Natural killer cell (primary cell): Measurements from ENCODE around the gene COX14. TPM values are rescaled to one million over a fixed set of nuclear protein-coding genes. Genes with fewer than 3 reads are reported as not detected.

Experiments used
- ATAC-seq, 3 donors: fragments of 150-1000 bp in 2 of 3; fragments of 200-7000 bp in 1 of 3; cut with Tn5 transposase; 1 replicate in 1 of 3; 2 replicates in 2 of 3; pipeline ENCODE4 v1.10.0; 2021; ENCODE audit warnings: mild to moderate bottlenecking in 2 of 3, moderate library complexity in 2 of 3
- DNase-seq, 2 donors: peaks; one replicate each; pipeline versions ENCODE4 v3.0.0 to v3.0.0-alpha.2; 2013 to 2021; ENCODE audit warnings: mixed read lengths in 1 of 2
- H3K27ac ChIP-seq: one replicate; pipeline ENCODE4 v1.5.1; 2013; ENCODE audit warnings: mild to moderate bottlenecking, low read length
- H3K27me3 ChIP-seq: one replicate; pipeline ENCODE4 v1.6.1; 2013; ENCODE audit warnings: low read length; ENCODE audit not compliant: control insufficient read depth, insufficient read depth
- H3K36me3 ChIP-seq: one replicate; pipeline ENCODE4 v1.6.1; 2013; ENCODE audit warnings: low read length; ENCODE audit not compliant: control insufficient read depth, insufficient read depth
- H3K4me1 ChIP-seq: one replicate; pipeline ENCODE4 v1.6.1; 2013; ENCODE audit warnings: low read length; ENCODE audit not compliant: control insufficient read depth, insufficient read depth
- H3K4me3 ChIP-seq: one replicate; pipeline ENCODE4 v1.5.1; 2013; ENCODE audit warnings: low read length
- H3K9me3 ChIP-seq: one replicate; pipeline ENCODE4 v1.6.1; 2013; ENCODE audit warnings: low read length; ENCODE audit not compliant: control insufficient read depth, insufficient read depth
- H3K27ac Mint-ChIP-seq, 2 donors: one replicate each; pipeline ENCODE4 v1.8.0; 2022; ENCODE audit warnings: mild to moderate bottlenecking in 2 of 2, mixed read lengths in 2 of 2, moderate library complexity in 1 of 2
- H3K27me3 Mint-ChIP-seq, 2 donors: one replicate each; pipeline ENCODE4 v1.8.0; 2022; ENCODE audit warnings: low read depth in 2 of 2, mixed read lengths in 2 of 2
- H3K36me3 Mint-ChIP-seq: one replicate; pipeline ENCODE4 v1.8.0; 2022; ENCODE audit warnings: mixed read lengths
- H3K4me1 Mint-ChIP-seq, 2 donors: one replicate each; pipeline ENCODE4 v1.8.0; 2022; ENCODE audit warnings: mixed read lengths in 2 of 2
- H3K4me3 Mint-ChIP-seq: one replicate; pipeline ENCODE4 v1.8.0; 2022; ENCODE audit warnings: mild to moderate bottlenecking, moderate library complexity, mixed read lengths
- H3K9me3 Mint-ChIP-seq, 2 donors: one replicate each; pipeline ENCODE4 v1.8.0; 2022; ENCODE audit warnings: mixed read lengths in 2 of 2
- WGBS: methylation state at CpG from one replicate; pipeline ENCODE4 v1.1.7; 2013; ENCODE audit warnings: missing lambda C conversion rate; ENCODE audit not compliant: insufficient coverage; 5-methylcytosine and 5-hydroxymethylcytosine counted together
- intact Hi-C: fragments of 100-400 bp; cut with micrococcal nuclease; formaldehyde crosslinking; loops from one replicate; pipeline ENCODE4 v1.14.2; 2022
- total RNA-seq, 4 donors: library from RNA; stranded (reverse); fragments of 120-200 nt in 1 of 4; gene quantifications; one replicate each; pipeline versions ENCODE4 v1.2.3 to v1.2.4, GENCODE V29; 2013 to 2022
- TF ChIP-seq, protein P1 (sequence below): fragments of 200-600 bp; IDR thresholded peaks from one replicate; pipeline ENCODE4 v1.8.0; 2022; ENCODE audit warnings: antibody characterized with exemption

COX14 gene
- total RNA-seq, 3 donors from 2014 or later (not counting 1 experiment from before 2014, with no cell fraction given), result 32.8 to 42.6 (median 36.7) TPM

DNA sequence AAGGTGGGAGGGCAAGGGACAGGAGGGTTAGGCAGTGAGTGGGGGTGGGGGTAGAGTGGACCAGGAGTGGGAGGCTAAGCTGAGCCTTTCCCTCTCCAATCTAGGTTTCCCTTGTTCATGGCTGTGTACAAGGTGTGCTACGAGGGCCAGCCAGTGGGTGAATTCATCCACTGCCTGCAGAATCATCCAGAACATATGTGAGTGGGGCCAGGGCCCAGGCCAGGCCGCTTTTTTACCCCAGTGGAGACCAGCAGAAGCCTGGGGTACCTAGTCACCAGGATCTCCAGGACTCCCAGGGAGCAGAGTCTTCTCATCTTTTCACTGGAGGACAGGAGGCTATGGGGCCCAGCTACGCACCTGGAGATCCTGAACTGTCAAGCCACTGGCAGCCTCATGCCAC lies 2.7 kb upstream of the COX14 start:
- ATAC-seq (no peak), DNase-seq (no peak)
- H3K36me3 ChIP-seq, result no peaks in the 10 kb centered on the region
- peaks cover 31% of the 10 kb centered on the region for H3K4me1 ChIP-seq
- no peaks in the 10 kb centered on the region for H3K9me3 ChIP-seq
- peaks cover 16 to 17% of the 10 kb centered on the region in 2 donors for H3K4me1 Mint-ChIP-seq
- TF ChIP-seq, protein P1, sequence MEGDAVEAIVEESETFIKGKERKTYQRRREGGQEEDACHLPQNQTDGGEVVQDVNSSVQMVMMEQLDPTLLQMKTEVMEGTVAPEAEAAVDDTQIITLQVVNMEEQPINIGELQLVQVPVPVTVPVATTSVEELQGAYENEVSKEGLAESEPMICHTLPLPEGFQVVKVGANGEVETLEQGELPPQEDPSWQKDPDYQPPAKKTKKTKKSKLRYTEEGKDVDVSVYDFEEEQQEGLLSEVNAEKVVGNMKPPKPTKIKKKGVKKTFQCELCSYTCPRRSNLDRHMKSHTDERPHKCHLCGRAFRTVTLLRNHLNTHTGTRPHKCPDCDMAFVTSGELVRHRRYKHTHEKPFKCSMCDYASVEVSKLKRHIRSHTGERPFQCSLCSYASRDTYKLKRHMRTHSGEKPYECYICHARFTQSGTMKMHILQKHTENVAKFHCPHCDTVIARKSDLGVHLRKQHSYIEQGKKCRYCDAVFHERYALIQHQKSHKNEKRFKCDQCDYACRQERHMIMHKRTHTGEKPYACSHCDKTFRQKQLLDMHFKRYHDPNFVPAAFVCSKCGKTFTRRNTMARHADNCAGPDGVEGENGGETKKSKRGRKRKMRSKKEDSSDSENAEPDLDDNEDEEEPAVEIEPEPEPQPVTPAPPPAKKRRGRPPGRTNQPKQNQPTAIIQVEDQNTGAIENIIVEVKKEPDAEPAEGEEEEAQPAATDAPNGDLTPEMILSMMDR, result no peak
- H3K27me3 Mint-ChIP-seq, result peaks cover 0 to 3% of the 10 kb centered on the region in 2 donors
- intact Hi-C loops, result no loop called here
- H3K27ac ChIP-seq, result no peak overlapping the region
- H3K27ac Mint-ChIP-seq, result no peak overlapping the region
- 89% methylated on average over 3 of the region's 3 CpGs for WGBS
- H3K9me3 Mint-ChIP-seq, result no peaks in the 10 kb centered on the region
- no peak overlapping the region for H3K4me3 ChIP-seq
- H3K27me3 ChIP-seq, result no peaks in the 10 kb centered on the region
- H3K4me3 Mint-ChIP-seq, result no peak overlapping the region
- H3K36me3 Mint-ChIP-seq, result no peaks in the 10 kb centered on the region

DNA sequence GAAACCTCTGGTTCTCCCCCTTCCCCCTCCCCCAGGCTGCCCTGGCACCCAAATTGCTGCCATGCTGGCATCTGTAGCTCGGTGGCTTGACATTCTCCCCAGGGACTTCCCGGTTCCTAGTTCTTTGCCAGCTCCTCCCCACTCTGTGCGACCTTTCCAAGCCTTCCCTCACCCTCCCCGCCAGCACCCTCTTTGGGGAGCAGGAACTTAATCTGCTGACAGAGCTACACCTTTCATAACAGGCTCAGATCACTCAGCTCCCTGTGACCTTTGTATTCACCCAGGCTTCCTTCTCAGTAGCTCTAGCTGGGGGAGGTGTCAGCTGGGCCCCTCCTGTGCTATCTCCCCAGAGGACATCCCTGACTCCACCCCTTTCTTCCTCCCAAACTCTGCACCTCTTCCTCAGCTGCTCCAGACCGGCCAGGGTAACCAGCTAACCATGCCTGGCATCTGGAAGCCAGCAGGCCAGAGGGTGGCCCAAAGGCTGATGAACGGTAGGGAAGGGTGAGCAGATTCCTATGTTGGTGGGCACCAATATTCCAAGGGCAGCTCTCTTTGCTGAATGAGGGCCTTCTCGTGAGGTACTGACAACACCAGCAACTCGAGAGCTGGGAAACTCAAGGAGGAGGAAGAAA lies 1.8 kb upstream of the COX14 start:
- no peaks in the 10 kb centered on the region for H3K9me3 Mint-ChIP-seq
- H3K27me3 Mint-ChIP-seq, result peaks cover 0 to 3% of the 10 kb centered on the region in 2 donors
- H3K27ac Mint-ChIP-seq, result no peak overlapping the region
- TF ChIP-seq, protein P1, result no peak
- H3K4me3 ChIP-seq, result no peak overlapping the region
- no peaks in the 10 kb centered on the region for H3K9me3 ChIP-seq
- H3K4me3 Mint-ChIP-seq, result peak overlapping the region; percentile 41
- peak overlapping the region; percentile 93 for H3K27ac ChIP-seq
- no peaks in the 10 kb centered on the region for H3K27me3 ChIP-seq
- intact Hi-C loops, result loop anchor here (5.0 kb wide), 1 partner anchor 368 kb away; the partner anchor contains the start of gene TMBIM6
- no peaks in the 10 kb centered on the region for H3K36me3 Mint-ChIP-seq
- peaks cover 33% of the 10 kb centered on the region for H3K4me1 ChIP-seq
- DNase-seq (no peak), ATAC-seq (no peak)
- H3K36me3 ChIP-seq, result no peaks in the 10 kb centered on the region
- H3K4me1 Mint-ChIP-seq, result peaks cover 20 to 21% of the 10 kb centered on the region in 2 donors
- WGBS, result 72% methylated on average over 6 of the region's 8 CpGs

DNA sequence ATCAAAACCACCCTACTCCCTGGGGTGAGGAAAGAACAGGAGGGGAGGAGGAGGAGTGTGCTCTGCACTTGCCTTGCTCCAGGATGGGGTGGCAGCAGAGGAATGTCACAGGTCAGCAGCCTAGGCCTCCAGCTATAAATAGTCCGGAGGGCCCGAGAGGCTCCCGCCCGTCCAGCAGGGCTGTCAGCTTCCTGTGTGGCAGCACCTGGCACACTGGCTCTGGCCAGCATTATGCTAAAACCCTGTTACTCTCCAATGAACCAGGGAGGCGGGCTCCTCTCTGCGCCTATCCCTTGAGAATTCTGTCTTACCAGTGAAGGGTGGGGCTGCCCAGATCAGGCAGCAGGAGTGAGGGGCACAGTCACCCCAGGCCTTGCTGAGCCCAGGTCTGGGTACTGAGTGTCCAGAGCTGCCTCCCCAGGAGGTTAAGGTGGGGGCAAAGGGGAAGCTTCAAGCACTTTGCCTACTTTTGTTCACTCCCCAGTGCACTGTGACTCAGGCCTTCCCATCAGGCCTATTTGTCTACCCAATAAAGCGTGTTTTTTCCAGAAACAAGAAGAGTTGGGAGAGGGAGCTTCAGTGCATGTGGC lies 1.2 kb upstream of the COX14 start:
- H3K27me3 Mint-ChIP-seq, result no peaks in the 10 kb centered on the region
- H3K9me3 Mint-ChIP-seq, result no peaks in the 10 kb centered on the region
- 25% methylated on average over 7 of the region's 7 CpGs for WGBS
- H3K4me3 ChIP-seq, result no peak overlapping the region
- H3K4me1 ChIP-seq, result peaks cover 33% of the 10 kb centered on the region
- intact Hi-C loops, result loop anchor here (1.0 to 5.0 kb wide), 3 partner anchors 26 to 369 kb away; partner anchors contain the start of genes RACGAP1, SMARCD1 and TMBIM6
- H3K4me1 Mint-ChIP-seq, result peaks cover 25 to 27% of the 10 kb centered on the region in 2 donors
- no peaks in the 10 kb centered on the region for H3K9me3 ChIP-seq
- DNase-seq (no peak), ATAC-seq (no peak)
- H3K36me3 ChIP-seq, result peaks cover 4% of the 10 kb centered on the region
- no peaks in the 10 kb centered on the region for H3K36me3 Mint-ChIP-seq
- H3K27ac Mint-ChIP-seq, result peak overlapping the region; percentile 89 to 96
- no peaks in the 10 kb centered on the region for H3K27me3 ChIP-seq
- TF ChIP-seq, protein P1, result no peak
- peak overlapping the region; percentile 93 for H3K27ac ChIP-seq
- peak overlapping the region; percentile 99 for H3K4me3 Mint-ChIP-seq
